ENCODE data around the gene PREP. TPM values are rescaled to one million over a fixed set of nuclear protein-coding genes. Genes with fewer than 3 reads are reported as not detected.

PREP gene
- total RNA-seq, 1 donor = 17.7 TPM

- Histone ChIP-seq H3K9me3 (ENCODE audit: low read depth, low read length) (no peaks in the 10 kb centered on the region), H3K27ac (ENCODE audit: low read depth, low read length) (no peak overlapping the region), H3K27me3 (ENCODE audit: insufficient read depth, low read length) (no peaks in the 10 kb centered on the region), H4K20me1 (ENCODE audit: insufficient read depth, low read length) (no peaks in the 10 kb centered on the region), H3K4me2 (ENCODE audit: insufficient read depth, low read length) (no peak overlapping the region), H2AFZ (ENCODE audit: low read length) (no peak overlapping the region), H3K36me3 (ENCODE audit: insufficient read depth, low read length) (peaks cover 11% of the 10 kb centered on the region), H3K79me2 (ENCODE audit: insufficient read depth, low read length) (peaks cover 17% of the 10 kb centered on the region), H3K4me1 (ENCODE audit: insufficient read depth, low read length) (peaks cover 12% of the 10 kb centered on the region), H3K4me3 (ENCODE audit: insufficient read depth, low read length) (no peak overlapping the region)
- TF ChIP-seq, protein P1, sequence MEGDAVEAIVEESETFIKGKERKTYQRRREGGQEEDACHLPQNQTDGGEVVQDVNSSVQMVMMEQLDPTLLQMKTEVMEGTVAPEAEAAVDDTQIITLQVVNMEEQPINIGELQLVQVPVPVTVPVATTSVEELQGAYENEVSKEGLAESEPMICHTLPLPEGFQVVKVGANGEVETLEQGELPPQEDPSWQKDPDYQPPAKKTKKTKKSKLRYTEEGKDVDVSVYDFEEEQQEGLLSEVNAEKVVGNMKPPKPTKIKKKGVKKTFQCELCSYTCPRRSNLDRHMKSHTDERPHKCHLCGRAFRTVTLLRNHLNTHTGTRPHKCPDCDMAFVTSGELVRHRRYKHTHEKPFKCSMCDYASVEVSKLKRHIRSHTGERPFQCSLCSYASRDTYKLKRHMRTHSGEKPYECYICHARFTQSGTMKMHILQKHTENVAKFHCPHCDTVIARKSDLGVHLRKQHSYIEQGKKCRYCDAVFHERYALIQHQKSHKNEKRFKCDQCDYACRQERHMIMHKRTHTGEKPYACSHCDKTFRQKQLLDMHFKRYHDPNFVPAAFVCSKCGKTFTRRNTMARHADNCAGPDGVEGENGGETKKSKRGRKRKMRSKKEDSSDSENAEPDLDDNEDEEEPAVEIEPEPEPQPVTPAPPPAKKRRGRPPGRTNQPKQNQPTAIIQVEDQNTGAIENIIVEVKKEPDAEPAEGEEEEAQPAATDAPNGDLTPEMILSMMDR (IDR thresholded peaks at IDR 0.05; ENCODE audit: extremely low read depth, low read depth, low read length) = no peak
- no peak for DNase-seq (ENCODE audit: insufficient read length, low spot score, missing footprints)
Measured at GRCh38 chr6:105375797-105376196, 27.1 kb downstream of the PREP start.

GRCh38 chr6:105374010-105374420 is 28.9 kb downstream of the PREP start:
- no peak for DNase-seq (ENCODE audit: insufficient read length, low spot score, missing footprints)
- Histone ChIP-seq H4K20me1 (ENCODE audit: insufficient read depth, low read length) (no peaks in the 10 kb centered on the region), H3K79me2 (ENCODE audit: insufficient read depth, low read length) (peaks cover 5% of the 10 kb centered on the region), H3K9me3 (ENCODE audit: low read depth, low read length) (no peaks in the 10 kb centered on the region), H3K4me2 (ENCODE audit: insufficient read depth, low read length) (peak overlapping the region; percentile 74), H3K4me1 (ENCODE audit: insufficient read depth, low read length) (peaks cover 12% of the 10 kb centered on the region), H3K27me3 (ENCODE audit: insufficient read depth, low read length) (no peaks in the 10 kb centered on the region), H3K27ac (ENCODE audit: low read depth, low read length) (peak overlapping the region; percentile 47), H2AFZ (ENCODE audit: low read length) (no peak overlapping the region), H3K36me3 (ENCODE audit: insufficient read depth, low read length) (peaks cover 11% of the 10 kb centered on the region), H3K4me3 (ENCODE audit: insufficient read depth, low read length) (peak overlapping the region; percentile 43)
- TF ChIP-seq, protein P1 (IDR thresholded peaks at IDR 0.05; ENCODE audit: extremely low read depth, low read depth, low read length) = no peak

GRCh38 chr6:105373481-105373880 is 29.4 kb downstream of the PREP start:
- H3K36me3 ChIP-seq (ENCODE audit: insufficient read depth, low read length) = peaks cover 11% of the 10 kb centered on the region
- no peaks in the 10 kb centered on the region for H3K27me3 ChIP-seq (ENCODE audit: insufficient read depth, low read length)
- H2AFZ ChIP-seq (ENCODE audit: low read length) = no peak overlapping the region
- TF ChIP-seq, protein P1 (IDR thresholded peaks at IDR 0.05; ENCODE audit: extremely low read depth, low read depth, low read length) = no peak
- H3K27ac ChIP-seq (ENCODE audit: low read depth, low read length) = peak overlapping the region; percentile 47
- no peak for DNase-seq (ENCODE audit: insufficient read length, low spot score, missing footprints)
- peaks cover 2% of the 10 kb centered on the region for H3K79me2 ChIP-seq (ENCODE audit: insufficient read depth, low read length)
- no peak overlapping the region for H3K4me3 ChIP-seq (ENCODE audit: insufficient read depth, low read length)
- peak overlapping the region; percentile 74 for H3K4me2 ChIP-seq (ENCODE audit: insufficient read depth, low read length)
- H3K9me3 ChIP-seq (ENCODE audit: low read depth, low read length) = no peaks in the 10 kb centered on the region
- peaks cover 12% of the 10 kb centered on the region for H3K4me1 ChIP-seq (ENCODE audit: insufficient read depth, low read length)
- H4K20me1 ChIP-seq (ENCODE audit: insufficient read depth, low read length) = no peaks in the 10 kb centered on the region

GRCh38 chr6:105372849-105373182 is 30.1 kb downstream of the PREP start:
- no peak for DNase-seq (ENCODE audit: insufficient read length, low spot score, missing footprints)
- Histone ChIP-seq H3K27me3 (ENCODE audit: insufficient read depth, low read length) (no peaks in the 10 kb centered on the region), H3K4me3 (ENCODE audit: insufficient read depth, low read length) (no peak overlapping the region), H3K4me1 (ENCODE audit: insufficient read depth, low read length) (peaks cover 12% of the 10 kb centered on the region), H3K4me2 (ENCODE audit: insufficient read depth, low read length) (no peak overlapping the region), H3K36me3 (ENCODE audit: insufficient read depth, low read length) (peaks cover 11% of the 10 kb centered on the region), H3K79me2 (ENCODE audit: insufficient read depth, low read length) (peaks cover 2% of the 10 kb centered on the region), H2AFZ (ENCODE audit: low read length) (no peak overlapping the region), H3K9me3 (ENCODE audit: low read depth, low read length) (no peaks in the 10 kb centered on the region), H4K20me1 (ENCODE audit: insufficient read depth, low read length) (no peaks in the 10 kb centered on the region), H3K27ac (ENCODE audit: low read depth, low read length) (no peak overlapping the region)
- TF ChIP-seq, protein P1 (IDR thresholded peaks at IDR 0.05; ENCODE audit: extremely low read depth, low read depth, low read length) = no peak
